ENCODE results near the gene SUSD6.

DNA sequence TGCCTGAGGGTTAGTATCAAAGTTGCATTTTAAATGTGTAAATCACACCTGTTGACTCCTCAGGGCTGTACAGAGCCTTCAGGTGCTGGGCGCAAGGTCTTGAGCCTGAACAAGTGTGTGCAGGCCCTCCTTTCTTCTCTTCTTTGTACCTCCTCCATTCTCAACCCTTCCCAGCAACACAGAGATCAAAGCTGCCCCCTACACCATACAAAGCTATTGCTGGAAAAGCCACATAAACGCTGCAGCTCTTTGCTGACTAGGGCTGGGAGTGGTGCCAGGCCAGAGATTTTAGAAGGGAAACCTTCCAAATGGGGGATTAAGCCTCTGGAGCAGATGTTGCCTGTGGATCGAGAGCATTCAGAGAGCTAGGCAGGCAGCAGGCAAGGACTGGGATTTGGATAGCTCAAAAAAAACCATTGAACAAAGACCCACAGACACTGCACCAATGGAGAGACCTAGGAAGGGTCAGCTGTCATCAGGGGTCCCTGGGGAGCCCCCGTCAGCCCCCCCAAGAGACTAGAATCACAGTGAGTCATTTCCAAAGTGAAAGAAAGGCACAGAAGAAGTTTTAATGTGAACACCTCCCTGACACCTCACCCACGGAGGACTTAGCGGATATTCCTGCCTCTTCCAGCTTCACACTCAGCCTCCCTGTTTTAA, 18.2 kb upstream of the SUSD6 start:
- TF ChIP-seq, protein P1, sequence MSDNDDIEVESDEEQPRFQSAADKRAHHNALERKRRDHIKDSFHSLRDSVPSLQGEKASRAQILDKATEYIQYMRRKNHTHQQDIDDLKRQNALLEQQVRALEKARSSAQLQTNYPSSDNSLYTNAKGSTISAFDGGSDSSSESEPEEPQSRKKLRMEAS (IDR thresholded peaks at IDR 0.05) = no peak
- TF ChIP-seq, protein P2, sequence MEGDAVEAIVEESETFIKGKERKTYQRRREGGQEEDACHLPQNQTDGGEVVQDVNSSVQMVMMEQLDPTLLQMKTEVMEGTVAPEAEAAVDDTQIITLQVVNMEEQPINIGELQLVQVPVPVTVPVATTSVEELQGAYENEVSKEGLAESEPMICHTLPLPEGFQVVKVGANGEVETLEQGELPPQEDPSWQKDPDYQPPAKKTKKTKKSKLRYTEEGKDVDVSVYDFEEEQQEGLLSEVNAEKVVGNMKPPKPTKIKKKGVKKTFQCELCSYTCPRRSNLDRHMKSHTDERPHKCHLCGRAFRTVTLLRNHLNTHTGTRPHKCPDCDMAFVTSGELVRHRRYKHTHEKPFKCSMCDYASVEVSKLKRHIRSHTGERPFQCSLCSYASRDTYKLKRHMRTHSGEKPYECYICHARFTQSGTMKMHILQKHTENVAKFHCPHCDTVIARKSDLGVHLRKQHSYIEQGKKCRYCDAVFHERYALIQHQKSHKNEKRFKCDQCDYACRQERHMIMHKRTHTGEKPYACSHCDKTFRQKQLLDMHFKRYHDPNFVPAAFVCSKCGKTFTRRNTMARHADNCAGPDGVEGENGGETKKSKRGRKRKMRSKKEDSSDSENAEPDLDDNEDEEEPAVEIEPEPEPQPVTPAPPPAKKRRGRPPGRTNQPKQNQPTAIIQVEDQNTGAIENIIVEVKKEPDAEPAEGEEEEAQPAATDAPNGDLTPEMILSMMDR (IDR thresholded peaks at IDR 0.05; ENCODE audit: low read depth, low read length, missing input control) = no peak
- TF ChIP-seq RAD21 (IDR thresholded peaks at IDR 0.05) (no peak), FOXA1 (IDR thresholded peaks at IDR 0.05) (no peak), TAF1 (conservative IDR thresholded peaks at IDR 0.05) (no peak), YY1 (IDR thresholded peaks at IDR 0.05) (no peak), NR2F2 (IDR thresholded peaks at IDR 0.05) (no peak)
- TF ChIP-seq, protein P3, sequence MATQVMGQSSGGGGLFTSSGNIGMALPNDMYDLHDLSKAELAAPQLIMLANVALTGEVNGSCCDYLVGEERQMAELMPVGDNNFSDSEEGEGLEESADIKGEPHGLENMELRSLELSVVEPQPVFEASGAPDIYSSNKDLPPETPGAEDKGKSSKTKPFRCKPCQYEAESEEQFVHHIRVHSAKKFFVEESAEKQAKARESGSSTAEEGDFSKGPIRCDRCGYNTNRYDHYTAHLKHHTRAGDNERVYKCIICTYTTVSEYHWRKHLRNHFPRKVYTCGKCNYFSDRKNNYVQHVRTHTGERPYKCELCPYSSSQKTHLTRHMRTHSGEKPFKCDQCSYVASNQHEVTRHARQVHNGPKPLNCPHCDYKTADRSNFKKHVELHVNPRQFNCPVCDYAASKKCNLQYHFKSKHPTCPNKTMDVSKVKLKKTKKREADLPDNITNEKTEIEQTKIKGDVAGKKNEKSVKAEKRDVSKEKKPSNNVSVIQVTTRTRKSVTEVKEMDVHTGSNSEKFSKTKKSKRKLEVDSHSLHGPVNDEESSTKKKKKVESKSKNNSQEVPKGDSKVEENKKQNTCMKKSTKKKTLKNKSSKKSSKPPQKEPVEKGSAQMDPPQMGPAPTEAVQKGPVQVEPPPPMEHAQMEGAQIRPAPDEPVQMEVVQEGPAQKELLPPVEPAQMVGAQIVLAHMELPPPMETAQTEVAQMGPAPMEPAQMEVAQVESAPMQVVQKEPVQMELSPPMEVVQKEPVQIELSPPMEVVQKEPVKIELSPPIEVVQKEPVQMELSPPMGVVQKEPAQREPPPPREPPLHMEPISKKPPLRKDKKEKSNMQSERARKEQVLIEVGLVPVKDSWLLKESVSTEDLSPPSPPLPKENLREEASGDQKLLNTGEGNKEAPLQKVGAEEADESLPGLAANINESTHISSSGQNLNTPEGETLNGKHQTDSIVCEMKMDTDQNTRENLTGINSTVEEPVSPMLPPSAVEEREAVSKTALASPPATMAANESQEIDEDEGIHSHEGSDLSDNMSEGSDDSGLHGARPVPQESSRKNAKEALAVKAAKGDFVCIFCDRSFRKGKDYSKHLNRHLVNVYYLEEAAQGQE (IDR thresholded peaks at IDR 0.05) = no peak

All from liver (tissue), 3 donors.